HPDE6-E6E7 (cell line): ENCODE measurements around the gene ZNF468.
"Not testable (repeated sequence)": the region's sequence is repeated elsewhere in the genome, so short reads cannot be mapped to it uniquely, and the experiment has no call there.

Source experiments
- DNase-seq: peaks from one replicate; pipeline ENCODE4 v3.0.0; 2011; ENCODE audit warnings: missing footprints; ENCODE audit errors: extremely low spot score

Gene ZNF468

DNA sequence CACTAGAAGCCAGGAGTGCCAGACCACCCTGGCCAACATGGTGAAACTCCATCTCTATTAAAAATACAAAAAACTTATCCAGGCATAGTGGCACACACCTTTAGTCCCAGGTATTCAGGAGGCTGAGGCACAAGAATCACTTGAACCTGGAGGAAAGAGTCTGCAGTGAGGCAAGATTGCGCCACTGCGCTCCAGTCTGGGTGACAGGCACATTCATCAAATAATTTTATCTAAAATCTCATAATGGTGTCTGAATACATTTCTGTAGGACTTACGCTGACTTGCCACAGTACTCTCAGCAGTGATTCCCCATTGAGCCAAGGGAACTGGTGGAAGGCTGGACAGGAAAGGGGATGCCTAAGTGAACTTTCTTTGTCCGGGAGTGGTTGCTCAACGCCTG is 31.7 kb downstream of the ZNF468 start:
- no peak for DNase-seq

DNA sequence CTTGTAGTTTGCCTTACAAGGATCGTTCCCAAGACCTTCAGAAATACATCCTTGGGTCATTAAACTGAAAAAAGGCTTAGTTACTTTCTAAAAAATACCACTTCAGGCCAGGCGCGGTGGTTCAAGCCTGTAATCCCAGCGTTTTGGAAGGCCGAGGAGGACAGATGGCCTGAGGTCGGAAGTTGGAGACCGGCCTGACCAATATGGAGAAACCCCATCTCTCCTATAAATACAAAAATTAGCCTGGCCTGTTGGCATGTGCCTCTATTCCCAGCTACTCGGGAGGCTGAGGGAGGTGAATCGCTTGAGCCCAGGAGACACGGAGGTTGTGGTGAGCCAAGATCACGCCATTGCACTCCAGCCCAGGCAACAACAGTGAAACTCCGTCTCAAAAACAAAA is 33.7 kb downstream of the ZNF468 start:
- no peak for DNase-seq

DNA sequence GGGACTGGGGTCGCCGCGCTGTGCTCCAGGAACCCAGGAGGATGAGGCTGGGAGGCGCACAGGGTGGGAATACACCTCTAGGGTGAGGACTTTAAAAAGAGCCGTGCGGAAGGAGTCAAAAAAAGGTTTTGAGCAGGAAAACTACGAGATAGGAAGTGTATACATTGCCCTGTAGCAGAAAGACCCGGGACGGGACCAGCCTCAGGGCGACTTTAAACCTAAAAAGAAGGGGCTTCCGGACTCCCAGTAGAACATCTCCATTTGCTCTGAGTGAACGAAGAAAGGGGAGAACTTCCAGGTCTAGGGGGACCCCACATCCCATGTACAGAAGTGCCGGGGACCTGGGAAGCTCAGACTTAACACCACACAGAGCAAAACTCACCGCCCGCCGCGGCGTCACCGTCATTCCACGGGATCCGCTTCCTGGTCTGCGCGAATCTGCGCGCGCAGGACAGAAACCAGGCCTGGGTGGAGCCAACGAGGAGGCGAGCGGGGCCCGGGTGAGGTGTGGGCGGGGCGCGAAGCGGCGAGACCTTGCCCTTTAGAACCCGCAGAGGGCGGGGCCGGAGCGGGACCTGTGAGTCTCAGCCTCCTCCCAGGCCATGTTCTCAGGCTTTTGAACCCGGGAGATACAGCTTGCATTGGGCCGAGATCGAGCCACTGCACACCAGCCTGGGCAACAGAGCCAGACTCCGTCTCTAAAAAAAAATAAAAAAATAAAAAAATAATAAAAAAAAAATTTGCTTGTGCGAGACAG is 36.0 kb downstream of the ZNF468 start, which contains the start of gene ZNF28:
Gene ZNF28, minus strand, starts transcription at position 430 of the 757 bp plus-strand sequence. CDS start 3,675 bp downstream, outside the sequence.
- DNase-seq = not testable (repeated sequence)

DNA sequence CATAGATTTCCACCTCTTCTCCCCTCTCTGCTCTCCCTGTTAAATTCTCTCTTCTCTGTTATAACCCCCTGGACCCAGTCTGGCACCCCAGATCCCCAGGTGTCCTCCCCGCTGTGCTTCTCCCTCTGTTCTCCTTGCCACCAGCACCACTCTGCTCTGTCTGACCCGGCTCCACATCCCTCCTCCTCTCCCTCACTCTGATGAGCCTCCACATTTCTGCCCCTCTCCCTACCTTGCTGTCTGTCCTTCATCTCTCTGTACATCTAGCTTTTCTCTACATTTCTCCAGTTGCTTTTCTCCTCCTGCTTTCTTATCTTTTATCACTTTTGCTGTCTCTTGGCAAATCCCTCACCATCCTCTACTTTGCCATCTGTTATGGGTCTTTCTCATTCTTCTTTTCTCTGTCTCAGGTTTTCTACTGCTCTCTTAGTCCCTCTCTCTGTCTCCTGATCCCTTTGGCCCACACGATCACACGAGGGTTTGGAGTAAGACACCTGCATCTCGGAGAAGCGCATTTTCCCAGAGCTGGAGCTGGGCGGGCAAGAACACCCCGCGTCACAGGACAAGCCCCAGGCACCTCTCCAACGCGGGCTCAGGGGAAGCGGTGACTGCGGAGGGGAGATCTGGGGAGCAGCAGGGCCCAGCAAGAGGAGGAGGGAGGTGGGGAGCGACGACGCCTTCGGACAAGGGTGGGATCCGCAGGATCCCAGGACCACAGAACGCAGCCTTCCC is 36.8 kb downstream of the ZNF468 start:
- not testable (repeated sequence) for DNase-seq

DNA sequence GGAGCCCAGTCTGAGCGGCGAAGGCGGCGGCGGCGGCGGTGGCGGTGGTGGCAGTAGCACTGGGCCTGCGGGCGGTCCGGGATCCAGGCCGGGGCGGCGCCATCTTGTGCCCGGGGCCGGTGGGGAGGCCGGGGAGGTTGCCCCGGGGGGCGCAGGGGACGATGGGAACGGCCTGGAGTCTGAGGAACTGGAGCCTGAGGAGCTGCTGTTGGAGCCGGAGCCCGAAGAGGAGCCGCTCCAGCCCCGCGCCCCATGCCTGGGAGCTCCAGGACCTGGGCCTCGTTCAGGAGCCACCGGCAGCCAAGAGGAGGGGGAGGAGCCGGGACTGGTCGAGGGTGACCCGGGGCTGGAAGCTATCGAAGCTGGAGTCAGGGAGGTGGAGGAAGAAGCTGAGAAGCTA is 47.6 kb downstream of the ZNF468 start:
- DNase-seq = no peak

DNA sequence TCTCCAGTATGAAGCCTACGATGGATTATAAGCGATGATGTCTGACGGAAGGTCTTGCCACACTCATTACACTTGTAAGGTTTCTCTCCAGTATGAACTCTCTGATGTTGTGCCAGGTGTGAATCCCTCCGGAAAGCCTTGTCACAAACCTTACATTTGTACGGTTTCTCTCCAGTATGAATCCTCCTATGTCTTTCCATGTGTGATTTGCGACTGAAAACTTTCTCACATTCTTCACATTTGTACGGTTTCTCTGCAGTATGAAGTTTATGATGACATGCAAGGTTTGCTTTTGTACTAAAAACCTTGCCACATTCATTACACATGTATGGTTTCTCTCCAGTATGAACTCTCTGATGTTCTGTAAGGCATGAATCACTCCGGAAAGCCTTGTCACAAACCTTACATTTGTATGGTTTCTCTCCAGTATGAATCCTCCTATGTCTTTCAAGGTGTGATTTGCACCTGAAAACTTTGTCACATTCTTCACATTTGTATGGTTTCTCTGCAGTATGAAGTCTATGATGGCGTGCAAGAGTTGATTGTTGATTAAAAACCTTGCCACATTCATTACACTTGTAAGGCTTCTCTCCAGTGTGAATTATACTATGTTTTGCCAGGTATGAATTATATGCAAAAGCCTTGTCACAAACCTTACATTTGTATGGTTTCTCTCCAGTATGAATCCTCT is 57.3 kb downstream of the ZNF468 start:
- DNase-seq = not testable (repeated sequence)

DNA sequence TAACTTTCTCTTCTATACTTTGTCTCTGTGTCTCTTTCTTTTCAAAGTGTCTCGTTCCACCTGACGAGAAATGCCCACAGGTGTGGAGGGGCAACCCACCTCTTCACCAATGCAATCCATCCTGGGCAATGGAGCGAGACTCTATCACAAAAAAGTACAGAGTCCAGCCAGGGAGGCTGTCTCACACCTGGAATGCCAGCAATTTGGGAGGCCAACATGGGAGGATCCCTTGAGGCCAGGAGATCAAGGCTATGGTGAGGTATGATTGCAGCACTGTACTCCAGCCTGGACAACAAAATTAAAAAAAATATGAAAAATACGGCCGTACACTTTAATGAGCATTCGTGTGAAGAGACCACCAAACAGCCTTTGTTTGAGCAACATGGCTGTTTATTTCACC is 68.0 kb downstream of the ZNF468 start:
- no peak for DNase-seq
